WTC11 (cell line): ENCODE results near the gene CSNK2B. TPM values are rescaled to one million over a fixed set of nuclear protein-coding genes. Genes with fewer than 3 reads are reported as not detected.

Experiments
- ATAC-seq: fragments of 200-7000 bp; cut with Tn5 transposase; 2 replicates; pipeline ENCODE4 v1.10.0; 2021; ENCODE audit warnings: mild to moderate bottlenecking, moderate library complexity
- CTCF ChIA-PET: fragments of 300-600 bp; sonication (Branson Sonifier 250); formaldehyde crosslinking; loops from one replicate; lab custom pipeline; 2021; ENCODE audit warnings: antibody characterized with exemption; lab: Charles Lee
- POLR2A ChIA-PET: fragments of 350-600 bp; sonication (Branson Sonifier 250); formaldehyde crosslinking; loops from one replicate; lab custom pipeline; 2021; ENCODE audit warnings: antibody characterized with exemption; lab: Charles Lee
- DNase-seq: peaks from one replicate; pipeline ENCODE4 v3.0.0; 2021; ENCODE audit warnings: low spot score
- H3K27ac Mint-ChIP-seq: 2 replicates; pipeline ENCODE4 v1.8.0; 2021; ENCODE audit warnings: mixed read lengths
- H3K27me3 Mint-ChIP-seq: 2 replicates; pipeline ENCODE4 v1.8.0; 2021; ENCODE audit warnings: low read depth, mild to moderate bottlenecking, moderate library complexity, mixed read lengths
- H3K36me3 Mint-ChIP-seq: 2 replicates; pipeline ENCODE4 v1.8.0; 2021; ENCODE audit warnings: mixed read lengths
- H3K4me1 Mint-ChIP-seq: 2 replicates; pipeline ENCODE4 v1.8.0; 2022; ENCODE audit warnings: mixed read lengths
- H3K4me3 Mint-ChIP-seq: 2 replicates; pipeline ENCODE4 v1.8.0; 2021; ENCODE audit warnings: mild to moderate bottlenecking, moderate library complexity, mixed read lengths
- H3K9me3 Mint-ChIP-seq: 2 replicates; pipeline ENCODE4 v1.8.0; 2021; ENCODE audit warnings: mixed read lengths
- FOXP4 ChIP-seq: sonication (generic); formaldehyde crosslinking; IDR thresholded peaks from 2 replicates; pipeline ENCODE4 v1.8.0; 2022; ENCODE audit warnings: mild to moderate bottlenecking, missing genetic modification reagents
- KAT7 ChIP-seq: sonication (generic); formaldehyde crosslinking; IDR thresholded peaks from 2 replicates; pipeline ENCODE4 v1.8.1; 2023; ENCODE audit warnings: missing genetic modification reagents, mild to moderate bottlenecking, borderline replicate concordance
- NFATC4 ChIP-seq: fragments of 250-450 bp; sonication (Bioruptor Pico); IDR thresholded peaks from 2 replicates; pipeline ENCODE4 v1.9.0; 2021; ENCODE audit warnings: mild to moderate bottlenecking
- NFYB ChIP-seq: sonication (generic); formaldehyde crosslinking; conservative IDR thresholded peaks from 2 replicates; pipeline ENCODE4 v1.8.0; 2022; ENCODE audit warnings: low read depth, missing genetic modification reagents
- STAT6 ChIP-seq: sonication (generic); formaldehyde crosslinking; conservative IDR thresholded peaks from 2 replicates; pipeline ENCODE4 v1.8.1; 2023; ENCODE audit warnings: mild to moderate bottlenecking, low read depth, missing genetic modification reagents, moderate library complexity
- ZNF232 ChIP-seq: sonication (generic); formaldehyde crosslinking; IDR thresholded peaks from 2 replicates; pipeline ENCODE4 v1.8.0; 2022; ENCODE audit warnings: mild to moderate bottlenecking, missing genetic modification reagents
- ZNF532 ChIP-seq: fragments of 250-450 bp; sonication (Bioruptor Pico); IDR thresholded peaks from 2 replicates; pipeline ENCODE4 v1.9.0; 2021; ENCODE audit warnings: mild to moderate bottlenecking, borderline replicate concordance
- total RNA-seq: library from RNA; stranded (reverse); gene quantifications from 3 replicates; pipeline ENCODE4 v1.2.3, GENCODE V29; 2021
- TF ChIP-seq, protein P1 (sequence below): sonication (generic); formaldehyde crosslinking; IDR thresholded peaks from 2 replicates; pipeline ENCODE4 v1.8.0; 2022; ENCODE audit warnings: missing genetic modification reagents
- TF ChIP-seq, protein P2 (sequence below): sonication (generic); formaldehyde crosslinking; IDR thresholded peaks from 2 replicates; pipeline ENCODE4 v1.8.0; 2022; ENCODE audit warnings: mild to moderate bottlenecking, missing genetic modification reagents

The CSNK2B gene
- total RNA-seq, 1 experiment from 2014 or later: 183 TPM

DNA sequence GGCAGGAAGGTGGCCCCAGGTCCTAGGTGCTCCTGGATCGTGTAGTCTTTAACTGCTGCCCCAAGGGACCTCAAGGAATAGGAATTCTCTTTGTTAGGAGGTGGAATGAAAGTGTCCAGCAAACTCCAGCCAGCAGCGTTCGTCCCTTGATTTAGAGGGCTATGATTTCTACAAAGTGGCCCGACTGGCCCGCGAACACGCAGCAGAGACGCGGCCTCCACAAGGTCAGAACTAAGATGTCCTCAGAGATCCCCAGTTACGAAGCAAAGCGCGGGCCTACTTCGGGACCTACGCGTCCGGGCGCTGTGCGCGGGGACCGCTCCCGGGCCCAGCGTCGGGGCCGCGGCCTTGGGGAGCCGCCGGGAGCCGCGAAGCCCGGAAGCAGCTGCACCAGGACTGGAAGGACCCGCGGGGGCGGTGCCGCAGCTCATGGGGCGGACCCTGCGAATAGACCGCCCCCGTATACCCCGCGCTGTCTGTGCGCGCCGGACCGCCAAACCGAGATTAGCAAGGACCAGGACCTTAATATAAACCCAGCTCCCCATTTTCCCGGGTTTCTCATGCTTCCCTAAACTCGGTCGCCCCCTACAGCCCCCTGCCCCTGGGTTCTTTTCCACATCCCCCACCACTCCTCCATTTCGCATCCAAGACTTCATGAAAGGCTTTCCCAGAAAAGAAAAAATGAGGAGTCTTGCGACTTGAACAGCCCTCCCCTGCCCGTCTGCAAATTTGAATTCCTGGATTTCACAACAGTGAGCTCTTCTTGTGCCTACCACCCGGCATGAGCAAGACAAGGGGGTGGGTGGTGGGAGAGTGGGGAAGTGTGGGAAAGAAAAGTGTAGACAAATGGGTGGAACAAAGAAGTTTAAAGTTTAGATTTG is 5.3 kb upstream of the CSNK2B start, which contains the start of gene C6orf47 (continued):
- TF ChIP-seq ZNF532 (CRISPR knock-in tag) (0 out of 2 replicates have a peak, but pooled peaks have one; percentile 18), NFYB (CRISPR knock-in tag) (no peak), KAT7 (CRISPR knock-in tag) (0 out of 2 replicates have a peak, but pooled peaks have one; percentile 34), NFATC4 (CRISPR knock-in tag) (peak; percentile 81)
- TF ChIP-seq, protein P1, sequence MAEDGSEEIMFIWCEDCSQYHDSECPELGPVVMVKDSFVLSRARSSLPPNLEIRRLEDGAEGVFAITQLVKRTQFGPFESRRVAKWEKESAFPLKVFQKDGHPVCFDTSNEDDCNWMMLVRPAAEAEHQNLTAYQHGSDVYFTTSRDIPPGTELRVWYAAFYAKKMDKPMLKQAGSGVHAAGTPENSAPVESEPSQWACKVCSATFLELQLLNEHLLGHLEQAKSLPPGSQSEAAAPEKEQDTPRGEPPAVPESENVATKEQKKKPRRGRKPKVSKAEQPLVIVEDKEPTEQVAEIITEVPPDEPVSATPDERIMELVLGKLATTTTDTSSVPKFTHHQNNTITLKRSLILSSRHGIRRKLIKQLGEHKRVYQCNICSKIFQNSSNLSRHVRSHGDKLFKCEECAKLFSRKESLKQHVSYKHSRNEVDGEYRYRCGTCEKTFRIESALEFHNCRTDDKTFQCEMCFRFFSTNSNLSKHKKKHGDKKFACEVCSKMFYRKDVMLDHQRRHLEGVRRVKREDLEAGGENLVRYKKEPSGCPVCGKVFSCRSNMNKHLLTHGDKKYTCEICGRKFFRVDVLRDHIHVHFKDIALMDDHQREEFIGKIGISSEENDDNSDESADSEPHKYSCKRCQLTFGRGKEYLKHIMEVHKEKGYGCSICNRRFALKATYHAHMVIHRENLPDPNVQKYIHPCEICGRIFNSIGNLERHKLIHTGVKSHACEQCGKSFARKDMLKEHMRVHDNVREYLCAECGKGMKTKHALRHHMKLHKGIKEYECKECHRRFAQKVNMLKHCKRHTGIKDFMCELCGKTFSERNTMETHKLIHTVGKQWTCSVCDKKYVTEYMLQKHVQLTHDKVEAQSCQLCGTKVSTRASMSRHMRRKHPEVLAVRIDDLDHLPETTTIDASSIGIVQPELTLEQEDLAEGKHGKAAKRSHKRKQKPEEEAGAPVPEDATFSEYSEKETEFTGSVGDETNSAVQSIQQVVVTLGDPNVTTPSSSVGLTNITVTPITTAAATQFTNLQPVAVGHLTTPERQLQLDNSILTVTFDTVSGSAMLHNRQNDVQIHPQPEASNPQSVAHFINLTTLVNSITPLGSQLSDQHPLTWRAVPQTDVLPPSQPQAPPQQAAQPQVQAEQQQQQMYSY (CRISPR knock-in tag): peak; percentile 83
- TF ChIP-seq, protein P2, sequence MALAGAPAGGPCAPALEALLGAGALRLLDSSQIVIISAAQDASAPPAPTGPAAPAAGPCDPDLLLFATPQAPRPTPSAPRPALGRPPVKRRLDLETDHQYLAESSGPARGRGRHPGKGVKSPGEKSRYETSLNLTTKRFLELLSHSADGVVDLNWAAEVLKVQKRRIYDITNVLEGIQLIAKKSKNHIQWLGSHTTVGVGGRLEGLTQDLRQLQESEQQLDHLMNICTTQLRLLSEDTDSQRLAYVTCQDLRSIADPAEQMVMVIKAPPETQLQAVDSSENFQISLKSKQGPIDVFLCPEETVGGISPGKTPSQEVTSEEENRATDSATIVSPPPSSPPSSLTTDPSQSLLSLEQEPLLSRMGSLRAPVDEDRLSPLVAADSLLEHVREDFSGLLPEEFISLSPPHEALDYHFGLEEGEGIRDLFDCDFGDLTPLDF (CRISPR knock-in tag): 0 out of 2 replicates have a peak, but pooled peaks have one; percentile 23

DNA sequence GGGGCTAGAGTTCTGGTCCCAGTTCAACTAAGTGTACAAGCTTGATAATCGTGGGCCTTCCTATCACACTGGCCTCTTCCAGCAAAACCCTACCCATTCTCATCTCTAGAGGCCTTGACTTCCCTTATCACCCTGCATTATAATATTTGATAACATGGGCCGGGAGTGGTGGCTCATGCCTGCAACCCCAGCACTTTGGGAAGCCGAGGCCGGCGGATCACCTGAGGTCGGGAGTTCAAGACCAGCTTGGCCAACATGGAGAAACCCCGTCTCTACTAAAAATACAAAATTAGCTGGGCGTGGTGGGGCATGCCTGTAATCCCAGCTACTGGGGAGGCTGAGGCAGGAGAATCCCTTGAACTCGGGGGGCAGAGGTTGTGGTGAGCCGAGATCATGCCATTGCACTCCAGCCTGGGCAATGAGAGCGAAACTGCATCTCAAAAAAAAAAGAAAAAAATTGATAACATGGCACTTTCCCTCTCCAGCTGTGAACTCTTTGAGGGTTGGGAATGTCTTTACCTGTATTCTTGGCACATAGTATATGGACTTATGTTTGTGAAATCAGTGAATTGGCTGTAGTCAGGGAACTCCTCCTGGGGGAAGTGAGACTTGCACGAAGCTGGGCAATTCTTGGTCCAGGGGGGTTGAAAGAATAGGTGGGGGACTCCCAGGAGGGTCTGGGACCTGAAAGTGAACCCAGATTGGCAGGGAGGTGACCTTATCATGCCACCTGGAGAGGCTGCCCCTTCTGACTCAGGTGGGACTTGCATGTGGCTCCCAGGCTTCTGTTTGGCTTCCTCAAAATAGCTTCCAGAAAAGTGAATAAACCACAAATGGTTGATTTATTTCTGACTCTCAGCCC is 4.4 kb upstream of the CSNK2B start:
- no peak for DNase-seq
- POLR2A ChIA-PET: interaction anchor here (0.7 to 1.4 kb wide), 8 partner anchors 9 to 166 kb away, joined by 3 to 11 read pairs (median 4); partner anchors contain the start of genes ABHD16A, BAG6, DDAH2 and DDX39B
- H3K27me3 Mint-ChIP-seq: no peaks in the 10 kb centered on the region
- H3K4me3 Mint-ChIP-seq: peak overlapping the region; percentile 89
- peaks cover 27% of the 10 kb centered on the region for H3K36me3 Mint-ChIP-seq
- peaks cover 40% of the 10 kb centered on the region for H3K4me1 Mint-ChIP-seq
- CTCF ChIA-PET: interaction anchor here (0.6 to 2.2 kb wide), 17 partner anchors 9 to 291 kb away, joined by 3 to 14 read pairs (median 6); partner anchors contain the start of genes ATP6V1G2, BAG6, CLIC1 and DDAH2
- no peaks in the 10 kb centered on the region for H3K9me3 Mint-ChIP-seq
- no peak for TF ChIP-seq STAT6 (CRISPR knock-in tag)
- TF ChIP-seq FOXP4 (CRISPR knock-in tag): no peak
- no peak for TF ChIP-seq ZNF232 (CRISPR knock-in tag)
- no peak for ATAC-seq
- peak overlapping the region; percentile 91 for H3K27ac Mint-ChIP-seq
